GM19463 (cell line): ENCODE data around the gene PSD4.

Experiments used
- ATAC-seq: cut with Tn5 transposase; IDR thresholded peaks from one replicate; pipeline ENCODE4 v1.9.1; 2021; ENCODE audit warnings: mild to moderate bottlenecking, moderate library complexity; ENCODE audit not compliant: unreplicated experiment

The PSD4 gene

GRCh38 chr2:113219889-113220641 lies 46.3 kb downstream of the PSD4 start:
- no peak for ATAC-seq

GRCh38 chr2:113220970-113221708 lies 47.4 kb downstream of the PSD4 start:
- ATAC-seq = no peak

- no peak for ATAC-seq
Observed at GRCh38 chr2:113221846-113222245, 48.1 kb downstream of the PSD4 start.

GRCh38 chr2:113223813-113224212 lies 50.0 kb downstream of the PSD4 start:
- ATAC-seq = no peak

GRCh38 chr2:113224647-113225236 lies 51.0 kb downstream of the PSD4 start:
- no peak for ATAC-seq

- ATAC-seq = no peak
Observed at GRCh38 chr2:113225263-113226259, 51.8 kb downstream of the PSD4 start.

GRCh38 chr2:113226462-113226861 lies 52.7 kb downstream of the PSD4 start:
- no peak for ATAC-seq

GRCh38 chr2:113227290-113227689 lies 53.5 kb downstream of the PSD4 start:
- ATAC-seq = no peak

GRCh38 chr2:113227698-113228097 lies 53.9 kb downstream of the PSD4 start:
- ATAC-seq = no peak

GRCh38 chr2:113228351-113228750 lies 54.6 kb downstream of the PSD4 start:
- ATAC-seq = no peak

GRCh38 chr2:113228991-113229716 lies 55.4 kb downstream of the PSD4 start:
- no peak for ATAC-seq

- no peak for ATAC-seq
Observed at GRCh38 chr2:113229795-113230194, 56.0 kb downstream of the PSD4 start.

- ATAC-seq = no peak
Observed at GRCh38 chr2:113230531-113230930, 56.8 kb downstream of the PSD4 start.

GRCh38 chr2:113231064-113231463 lies 57.3 kb downstream of the PSD4 start:
- no peak for ATAC-seq

- no peak for ATAC-seq
Observed at GRCh38 chr2:113232123-113232522, 58.4 kb downstream of the PSD4 start.

- ATAC-seq = no peak
Observed at GRCh38 chr2:113232740-113233139, 59.0 kb downstream of the PSD4 start.

GRCh38 chr2:113233593-113234550 lies 60.1 kb downstream of the PSD4 start:
- ATAC-seq = no peak

GRCh38 chr2:113234721-113235346 lies 61.1 kb downstream of the PSD4 start:
- ATAC-seq = peak; percentile 13
